GM23248 (cell line): ENCODE results near the gene MYO1E.
"Not testable (repeated sequence)": the region's sequence is repeated elsewhere in the genome, so short reads cannot be mapped to it uniquely, and the experiment has no call there.

Experiments
- EZH2 ChIP-seq: fragments of 200-600 bp; sonication (generic); IDR thresholded peaks from 2 replicates; pipeline ENCODE4 v1.6.1; 2018; ENCODE audit warnings: antibody characterized with exemption, mild to moderate bottlenecking; ENCODE audit not compliant: insufficient read depth, poor library complexity, severe bottlenecking
- EZH2phosphoT487 ChIP-seq: fragments of 200-600 bp; sonication (generic); IDR thresholded peaks from 2 replicates; pipeline ENCODE4 v1.6.1; 2018; ENCODE audit warnings: antibody characterized with exemption, moderate library complexity, mild to moderate bottlenecking, low read depth; ENCODE audit not compliant: insufficient read depth

DNA sequence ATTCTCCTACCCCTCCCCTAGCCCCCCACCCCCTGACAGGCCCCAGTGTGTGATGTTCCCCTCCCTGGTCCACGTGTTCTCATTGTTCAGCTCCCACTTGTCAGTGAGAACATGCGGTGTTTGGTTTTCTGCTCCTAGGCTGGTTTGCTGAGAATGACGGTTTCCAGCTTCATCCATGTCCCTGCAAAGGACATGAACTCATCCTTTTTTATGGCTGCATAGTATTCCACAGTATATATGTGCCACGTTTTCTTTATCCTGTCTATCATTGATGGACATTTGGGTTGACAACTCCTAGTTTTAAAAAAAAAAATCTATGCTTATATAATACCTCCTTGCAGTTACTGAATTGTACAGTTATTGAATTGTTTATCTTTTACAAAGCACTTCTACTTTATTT is 35.9 kb downstream of the MYO1E start:
- TF ChIP-seq EZH2, EZH2phosphoT487: not testable (repeated sequence)
